HL-60 (cell line): ENCODE measurements around the gene SAP30L.

Experiments
- CTCF ChIP-seq: IDR thresholded peaks from one replicate; pipeline ENCODE4 v1.5.1; 2011; ENCODE audit warnings: low read length, control low read depth, inconsistent platforms; ENCODE audit not compliant: insufficient read depth
- GABPA ChIP-seq: IDR thresholded peaks from 2 replicates; pipeline ENCODE4 v1.6.1; 2012; ENCODE audit warnings: low read depth
- POLR2AphosphoS5 ChIP-seq: IDR thresholded peaks from 2 replicates; pipeline ENCODE4 v1.6.1; 2012; ENCODE audit warnings: low read depth
- REST ChIP-seq: IDR thresholded peaks from 2 replicates; pipeline ENCODE4 v1.6.1; 2012; ENCODE audit warnings: low read depth; ENCODE audit not compliant: insufficient replicate concordance
- SPI1 ChIP-seq: IDR thresholded peaks from 2 replicates; pipeline ENCODE4 v1.6.1; 2012; ENCODE audit warnings: low read depth, mild to moderate bottlenecking, borderline replicate concordance

- TF ChIP-seq CTCF (no peak), POLR2AphosphoS5 (no peak), SPI1 (no peak), GABPA (no peak), REST (no peak)
Measured at GRCh38 chr5:154403776-154404387, 41.9 kb upstream of the SAP30L start.
